Fibroblast of skin of right biceps (primary cell): ENCODE measurements around the gene FURIN.
"Not testable (repeated sequence)": the region's sequence is repeated elsewhere in the genome, so short reads cannot be mapped to it uniquely, and the experiment has no call there.

Experiments
- DNase-seq: peaks from one replicate; pipeline ENCODE4 v3.0.0-alpha.2; 2013

Gene FURIN

DNA sequence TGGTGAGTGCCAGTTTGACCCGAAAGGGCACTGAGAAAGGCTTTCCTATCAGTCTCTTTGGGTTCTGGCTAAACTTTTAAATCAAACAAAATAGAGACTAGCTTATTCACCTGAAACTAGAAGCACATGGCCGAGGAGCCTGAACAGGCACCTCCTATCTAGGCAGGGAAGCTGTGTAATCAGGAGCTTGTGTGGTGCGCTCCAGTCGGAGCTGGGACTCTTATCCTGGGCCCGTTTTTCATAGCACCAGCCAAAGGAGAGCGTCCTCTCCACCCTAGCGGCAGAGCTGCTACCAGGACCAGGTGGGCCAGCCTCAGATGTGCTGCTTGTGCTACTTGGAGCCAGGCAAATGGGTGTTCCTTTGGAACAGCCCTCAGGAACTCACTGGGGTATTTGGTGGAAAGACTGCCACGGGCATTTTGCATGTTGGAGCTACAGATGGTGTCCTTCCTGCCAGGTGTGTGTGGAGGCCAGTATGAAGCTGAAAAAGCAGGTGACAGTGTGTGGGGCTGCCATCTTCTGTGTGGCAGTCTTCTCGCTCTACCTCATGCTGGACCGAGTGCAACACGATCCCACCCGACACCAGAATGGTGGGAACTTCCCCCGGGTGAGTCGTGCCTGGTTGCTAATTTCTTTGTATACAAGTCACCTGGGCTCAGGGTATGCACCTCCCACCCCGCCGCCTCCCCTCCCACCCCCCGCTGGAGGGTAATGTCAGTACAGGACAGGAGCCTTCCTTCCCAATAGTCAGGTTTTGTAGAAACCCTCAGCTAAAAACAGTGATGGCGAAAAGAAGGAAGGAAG is 35.5 kb downstream of the FURIN start:
- DNase-seq = no peak

- DNase-seq = no peak
Observed at GRCh38 chr15:90904746-90905145, 36.4 kb downstream of the FURIN start.

DNA sequence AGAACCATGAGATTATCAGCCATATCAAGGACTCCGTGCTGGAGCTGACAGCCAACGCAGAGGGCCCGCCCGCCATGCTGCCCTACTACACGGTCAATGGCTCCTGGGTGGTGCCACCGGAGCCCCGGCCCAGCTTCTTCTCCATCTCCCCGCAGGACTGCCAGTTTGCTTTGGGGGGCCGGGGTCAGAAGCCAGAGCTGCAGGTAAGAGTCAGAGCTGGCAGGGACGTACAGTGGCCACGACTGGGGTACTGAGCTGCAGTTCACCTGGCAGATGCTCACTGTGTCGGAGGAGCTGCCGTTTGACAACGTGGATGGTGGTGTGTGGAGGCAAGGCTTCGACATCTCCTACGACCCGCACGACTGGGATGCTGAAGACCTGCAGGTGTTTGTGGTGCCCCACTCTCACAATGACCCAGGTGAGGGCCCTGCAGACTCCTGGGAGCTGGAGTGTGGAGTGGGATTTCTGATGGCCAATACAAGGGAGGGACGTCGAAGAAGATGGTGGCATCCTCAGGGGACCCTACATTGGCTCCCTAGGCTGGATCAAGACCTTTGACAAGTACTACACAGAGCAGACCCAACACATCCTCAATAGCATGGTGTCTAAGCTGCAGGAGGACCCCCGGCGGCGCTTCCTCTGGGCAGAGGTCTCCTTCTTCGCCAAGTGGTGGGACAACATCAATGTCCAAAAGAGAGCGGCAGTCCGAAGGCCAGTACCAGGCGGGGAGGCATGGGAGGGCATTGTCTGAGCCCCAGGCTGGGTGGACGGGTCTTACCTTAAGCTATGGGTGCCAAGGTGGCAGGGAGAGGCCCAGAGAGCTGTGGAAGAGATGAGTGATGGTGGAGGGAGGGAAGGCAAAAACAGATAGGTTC is 37.2 kb downstream of the FURIN start:
- no peak for DNase-seq

GRCh38 chr15:90906181-90906849 is 37.9 kb downstream of the FURIN start:
- DNase-seq = no peak

DNA sequence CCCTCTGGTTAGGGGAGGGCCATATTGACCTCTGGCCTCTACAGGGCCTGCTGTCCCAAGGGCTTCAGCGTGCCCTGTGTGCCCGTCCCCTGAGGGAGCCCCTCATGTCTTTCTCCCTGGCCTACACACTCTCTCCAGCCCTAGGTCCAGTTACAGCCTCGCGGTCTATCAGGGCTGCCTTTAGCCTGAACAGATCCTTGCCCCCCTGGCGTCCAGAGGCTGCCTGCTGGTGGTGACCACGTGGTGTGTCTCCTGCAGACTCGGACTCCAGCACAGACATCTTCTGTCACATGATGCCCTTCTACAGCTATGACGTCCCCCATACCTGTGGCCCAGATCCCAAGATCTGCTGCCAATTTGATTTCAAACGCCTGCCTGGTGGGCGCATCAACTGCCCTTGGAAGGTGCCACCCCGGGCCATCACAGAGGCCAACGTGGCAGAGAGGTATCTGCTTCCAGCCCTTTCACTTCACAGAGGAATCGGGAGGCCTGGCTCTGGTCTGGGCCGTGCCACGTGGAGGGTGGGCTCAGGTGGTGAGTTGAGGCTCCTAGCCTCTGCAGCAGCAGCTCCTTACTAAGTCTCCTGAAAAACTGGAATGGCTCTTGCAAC is 38.8 kb downstream of the FURIN start:
- DNase-seq = no peak

- no peak for DNase-seq
Observed at GRCh38 chr15:90907838-90908507, 39.6 kb downstream of the FURIN start.

GRCh38 chr15:90909449-90909848 is 41.1 kb downstream of the FURIN start:
- DNase-seq = not testable (repeated sequence)

DNA sequence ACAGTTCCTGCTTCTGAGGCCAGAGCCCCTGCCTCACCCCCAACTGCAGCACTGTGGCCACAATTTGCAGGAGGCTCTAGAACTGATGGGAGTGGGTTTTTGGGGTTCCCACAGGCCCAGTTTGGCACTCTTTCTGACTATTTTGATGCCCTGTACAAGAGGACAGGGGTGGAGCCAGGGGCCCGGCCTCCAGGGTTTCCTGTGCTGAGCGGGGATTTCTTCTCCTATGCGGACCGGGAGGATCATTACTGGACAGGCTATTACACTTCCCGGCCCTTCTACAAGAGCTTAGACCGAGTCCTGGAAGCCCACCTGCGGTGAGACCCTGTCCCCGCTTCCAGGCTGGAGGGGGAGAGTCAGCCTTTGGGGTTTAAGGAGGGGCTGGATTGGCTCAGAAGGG is 41.6 kb downstream of the FURIN start:
- DNase-seq = no peak

DNA sequence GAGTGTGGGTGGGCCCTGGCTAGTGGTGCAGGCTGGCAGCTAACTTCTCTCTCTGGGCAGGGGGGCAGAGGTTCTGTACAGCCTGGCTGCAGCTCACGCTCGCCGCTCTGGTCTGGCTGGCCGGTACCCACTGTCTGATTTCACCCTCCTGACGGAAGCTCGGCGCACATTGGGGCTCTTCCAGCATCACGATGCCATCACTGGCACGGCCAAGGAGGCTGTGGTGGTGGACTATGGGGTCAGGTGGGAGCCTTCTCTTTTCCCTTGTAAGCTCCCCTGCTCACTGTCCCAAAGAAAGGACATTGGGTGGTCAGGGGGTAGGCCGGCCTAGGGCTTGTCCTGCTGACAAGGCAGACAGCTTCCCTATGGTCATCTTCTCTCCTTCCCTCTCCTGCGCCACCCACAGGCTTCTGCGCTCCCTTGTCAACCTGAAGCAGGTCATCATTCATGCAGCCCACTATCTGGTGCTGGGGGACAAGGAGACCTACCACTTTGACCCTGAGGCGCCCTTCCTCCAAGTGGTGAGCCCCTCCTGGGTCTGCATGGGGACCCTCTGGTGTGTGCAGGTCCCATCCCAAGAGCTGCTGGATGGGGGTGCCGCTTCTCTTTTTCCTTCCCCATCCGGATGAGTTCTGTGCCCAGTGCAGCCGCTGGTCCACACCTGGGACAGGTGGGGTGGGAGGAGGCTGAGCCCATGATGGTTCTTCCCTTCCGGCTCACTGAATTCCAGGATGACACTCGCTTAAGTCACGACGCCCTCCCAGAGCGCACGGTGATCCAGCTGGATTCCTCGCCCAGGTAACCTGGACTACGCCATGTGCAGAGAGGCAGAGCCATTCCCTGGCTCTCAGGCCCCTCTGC is 42.3 kb downstream of the FURIN start:
- no peak for DNase-seq

DNA sequence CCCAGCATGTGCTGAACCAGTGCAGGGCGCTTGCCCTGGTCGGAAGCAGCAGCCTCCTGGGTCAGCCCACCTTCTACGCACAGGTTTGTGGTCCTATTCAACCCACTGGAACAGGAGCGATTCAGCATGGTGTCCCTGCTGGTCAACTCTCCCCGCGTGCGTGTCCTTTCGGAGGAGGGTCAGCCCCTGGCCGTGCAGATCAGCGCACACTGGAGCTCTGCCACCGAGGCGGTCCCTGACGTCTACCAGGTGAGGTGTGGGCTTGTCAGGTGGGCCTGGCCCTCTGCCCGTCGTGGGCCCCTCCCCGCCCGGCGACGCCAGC is 42.9 kb downstream of the FURIN start:
- no peak for DNase-seq

DNA sequence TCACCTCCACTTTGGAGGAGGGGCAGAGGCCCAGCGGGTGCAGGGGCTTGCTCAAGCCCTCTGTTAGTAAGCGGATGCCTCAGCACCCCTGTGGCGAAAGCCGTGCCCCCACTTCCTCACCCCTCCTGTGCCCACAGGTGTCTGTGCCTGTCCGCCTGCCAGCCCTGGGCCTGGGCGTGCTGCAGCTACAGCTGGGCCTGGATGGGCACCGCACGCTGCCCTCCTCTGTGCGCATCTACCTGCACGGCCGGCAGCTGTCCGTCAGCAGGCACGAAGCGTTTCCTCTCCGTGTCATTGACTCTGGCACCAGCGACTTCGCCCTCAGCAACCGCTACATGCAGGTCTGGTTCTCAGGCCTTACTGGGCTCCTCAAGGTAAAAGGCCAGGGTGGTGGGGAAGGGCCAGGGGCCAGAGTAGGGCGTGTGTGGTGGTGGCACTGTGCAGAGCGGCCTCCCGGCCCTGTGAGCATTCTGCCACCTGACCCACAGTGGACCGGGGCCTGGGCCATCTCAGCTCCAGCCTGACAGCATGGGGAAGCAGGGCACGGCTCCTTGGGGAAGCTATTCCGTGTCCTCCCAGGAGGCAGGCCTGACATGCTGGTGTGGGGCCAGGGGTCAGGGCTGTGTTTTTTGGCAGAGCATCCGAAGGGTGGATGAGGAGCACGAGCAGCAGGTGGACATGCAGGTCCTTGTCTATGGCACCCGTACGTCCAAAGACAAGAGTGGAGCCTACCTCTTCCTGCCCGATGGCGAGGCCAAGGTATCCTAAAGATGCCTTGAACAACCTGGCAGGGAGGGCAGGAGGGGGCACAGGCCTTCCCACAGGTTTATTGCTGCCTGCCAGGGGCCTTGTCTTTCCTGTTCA is 43.8 kb downstream of the FURIN start:
- DNase-seq = no peak

- no peak for DNase-seq
Observed at GRCh38 chr15:90912770-90913075, 44.3 kb downstream of the FURIN start.

- no peak for DNase-seq
Observed at GRCh38 chr15:90913398-90913944, 45.1 kb downstream of the FURIN start.

DNA sequence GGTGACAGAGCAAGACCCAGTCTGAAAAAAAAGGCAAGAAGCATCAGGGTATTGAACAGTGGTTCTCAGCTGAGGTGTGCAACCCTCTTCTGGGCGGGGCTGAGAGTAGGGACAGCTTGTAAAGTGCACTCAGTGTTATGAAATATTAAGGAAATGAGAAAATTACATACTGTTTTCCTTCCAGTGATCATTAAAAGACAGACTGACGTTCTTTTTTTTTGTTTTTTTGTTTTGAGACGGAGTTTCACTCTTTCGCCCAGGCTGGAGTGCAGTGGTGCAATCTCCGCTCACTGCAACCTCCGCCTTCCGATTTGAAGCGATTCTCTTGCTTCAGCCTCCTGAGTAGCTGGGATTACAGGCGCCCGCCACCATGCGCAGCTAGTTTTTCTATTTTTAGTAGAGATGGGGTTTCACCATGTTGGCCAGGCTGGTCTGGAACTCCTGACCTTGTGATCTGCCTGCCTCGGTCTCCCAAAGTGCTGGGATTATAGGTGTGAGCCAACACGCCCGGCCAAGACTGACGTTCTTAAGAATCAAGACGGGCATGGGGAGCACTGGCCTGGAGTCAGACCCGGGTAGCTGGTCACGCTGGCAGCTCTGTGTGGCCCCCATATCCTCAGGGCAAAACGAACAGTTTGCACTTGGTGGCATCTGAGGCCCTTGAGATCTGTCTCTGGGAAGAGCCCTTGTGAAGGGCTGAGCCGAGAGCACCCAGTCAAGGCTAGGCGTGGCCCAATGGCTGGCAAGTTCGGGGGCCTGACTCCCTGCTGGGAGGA is 46.1 kb downstream of the FURIN start:
- no peak for DNase-seq

- no peak for DNase-seq
Observed at GRCh38 chr15:90915216-90915807, 46.9 kb downstream of the FURIN start.

DNA sequence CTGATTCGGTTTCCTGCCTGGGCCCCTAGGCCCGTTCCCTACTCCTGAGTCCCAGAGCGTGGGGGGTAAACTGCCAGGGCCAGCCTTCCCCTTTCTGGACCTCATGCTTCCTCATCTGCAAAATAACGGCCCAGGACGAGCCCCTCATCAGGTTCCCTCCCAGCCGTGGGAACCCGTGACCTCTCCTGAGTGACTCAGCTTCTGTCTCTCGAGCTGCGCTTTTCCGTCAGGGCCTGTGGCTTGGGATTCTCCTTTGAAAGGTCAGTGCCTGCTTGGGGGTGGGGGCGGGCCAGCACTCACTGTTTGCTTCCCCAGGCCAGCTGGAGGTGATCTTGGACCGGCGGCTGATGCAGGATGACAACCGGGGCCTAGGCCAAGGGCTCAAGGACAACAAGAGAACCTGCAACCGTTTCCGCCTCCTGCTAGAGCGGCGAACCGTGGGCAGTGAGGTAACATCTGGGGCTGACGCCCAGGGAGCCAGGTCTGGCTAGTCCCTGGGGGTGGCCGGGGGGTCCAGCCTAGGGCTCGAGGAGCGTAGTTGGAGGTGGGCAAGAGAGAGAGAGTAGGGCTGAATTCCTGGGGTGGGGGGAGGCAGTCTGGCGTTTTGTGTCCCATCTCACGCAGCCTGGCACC is 47.5 kb downstream of the FURIN start:
- DNase-seq = no peak

DNA sequence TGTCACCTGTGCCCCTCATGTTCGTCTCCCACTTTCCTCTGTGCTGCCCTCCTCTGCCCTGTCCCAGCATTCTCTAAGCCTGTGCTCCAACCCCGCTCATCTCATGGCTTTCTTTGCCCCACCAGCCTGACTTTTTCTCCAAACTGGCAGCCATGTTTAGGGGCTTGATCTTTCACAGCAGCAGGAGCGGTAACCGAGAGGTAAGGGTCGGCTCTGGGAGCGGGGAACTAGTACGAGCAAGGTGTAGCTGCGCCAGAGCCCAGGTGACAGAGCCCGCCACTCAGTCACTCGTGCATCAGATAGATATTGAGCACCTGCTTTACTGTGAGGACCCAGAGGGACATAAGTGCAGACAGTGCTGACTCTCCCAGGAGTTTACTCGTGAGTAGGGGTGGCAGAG is 48.1 kb downstream of the FURIN start:
- no peak for DNase-seq

- no peak for DNase-seq
Observed at GRCh38 chr15:90917569-90917968, 49.2 kb downstream of the FURIN start.
